Left cardiac atrium (tissue), 4 donors: ENCODE measurements around the gene RBMY1A1. TPM values are rescaled to one million over a fixed set of nuclear protein-coding genes. Genes with fewer than 3 reads are reported as not detected.
"Not testable (repeated sequence)": the region's sequence is repeated elsewhere in the genome, so short reads cannot be mapped to it uniquely, and the experiment has no call there.

Experiments used
- ATAC-seq, 2 donors: fragments of 200-7000 bp; cut with Tn5 transposase; one replicate each; pipeline ENCODE4 v1.9.1; 2020; ENCODE audit warnings: mild to moderate bottlenecking in 2 of 2, moderate library complexity in 2 of 2
- DNase-seq: peaks from one replicate; pipeline ENCODE4 v3.0.0-alpha.2; 2020
- intact Hi-C, 2 donors: fragments of 100-400 bp; cut with DNase I; formaldehyde crosslinking; loops; one replicate each; pipeline versions ENCODE4 v1.14.1 to v1.15.1; 2022 to 2023
- long read RNA-seq: library from polyadenylated mRNA; unstranded; transcript quantifications from one replicate; pipeline ENCODE4 v2.0.0, GENCODE V29; 2021
- total RNA-seq, 2 donors: library from RNA; stranded (reverse); fragmentation: NEBNext Ultra II Directional; extraction: Animal tissue kit (Norgen Biotek cat#: 25700); gene quantifications; one replicate each; pipeline ENCODE4 v1.2.1, GENCODE V29; 2021
- donor health status: DM: no; HTN: yes; CAD: no.
- donor health status: DM: no; HTN: yes; CAD: no; lungs with severe emphysema.
- donor health status: DM: yes; HTN: yes; CAD: no.
- donor health status: Dilated cardiomyopathy.

The RBMY1A1 gene
- total RNA-seq = not detected
- long read RNA-seq = 0 reads

GRCh38 chrY:21534579-21534978, at the start of gene RBMY1A1:
Gene RBMY1A1 (plus strand): TSS chrY:21534879. CDS start chrY:21536892, 2,013 bp downstream.
- ATAC-seq, intact Hi-C loops, DNase-seq: not testable (repeated sequence)

- intact Hi-C loops, DNase-seq, ATAC-seq: not testable (repeated sequence)
Measured at GRCh38 chrY:21511038-21511437, 23.6 kb upstream of the RBMY1A1 start, which contains the start of gene RBMY1B. Gene RBMY1B (plus strand): TSS chrY:21511338. CDS start chrY:21513351, 2,013 bp downstream.

- DNase-seq, ATAC-seq: not testable (repeated sequence)
Measured at GRCh38 chrY:21559316-21559984, 24.8 kb downstream of the RBMY1A1 start.

GRCh38 chrY:21585449-21585848, 50.8 kb downstream of the RBMY1A1 start:
- intact Hi-C loops = no loop called here
- DNase-seq (no peak), ATAC-seq (no peak)

More at GRCh38 chrY:21559316-21559984, 24.8 kb downstream of the RBMY1A1 start:
- intact Hi-C loops = not testable (repeated sequence)

- intact Hi-C loops, DNase-seq: not testable (repeated sequence)
- peak in 1 of 2 donors; percentile 17 for ATAC-seq
Measured at GRCh38 chrY:21586454-21586853, 51.8 kb downstream of the RBMY1A1 start.

GRCh38 chrY:21592059-21592458, 57.4 kb downstream of the RBMY1A1 start:
- intact Hi-C loops = no loop called here
- DNase-seq (no peak), ATAC-seq (no peak)

GRCh38 chrY:21596287-21596686, 61.6 kb downstream of the RBMY1A1 start:
- intact Hi-C loops, DNase-seq, ATAC-seq: not testable (repeated sequence)

Other genes starting within 250 kb of the RBMY1A1 start
- not detected for gene RBMY1B, start 23.5 kb upstream of the RBMY1A1 start, total RNA-seq